GM12875 (cell line): ENCODE measurements around the gene C10orf53.

Source experiments
- H3K4me3 ChIP-seq: one replicate; pipeline ENCODE4 v1.5.1; 2011; ENCODE audit warnings: low read depth, low read length, control low read depth
- CTCF ChIP-seq: IDR thresholded peaks from 2 replicates; pipeline ENCODE4 v1.5.1; 2011; ENCODE audit warnings: low read depth, mild to moderate bottlenecking, control low read depth, inconsistent platforms, low read length, moderate library complexity, borderline replicate concordance; ENCODE audit not compliant: insufficient read depth

The C10orf53 gene

GRCh38 chr10:49744091-49744685 lies 64.7 kb downstream of the C10orf53 start:
- no peak for TF ChIP-seq CTCF

GRCh38 chr10:49744924-49745605 lies 65.6 kb downstream of the C10orf53 start:
- TF ChIP-seq CTCF = no peak
- H3K4me3 ChIP-seq = no peak overlapping the region

More at GRCh38 chr10:49744091-49744685, 64.7 kb downstream of the C10orf53 start:
- H3K4me3 ChIP-seq = no peak overlapping the region

- TF ChIP-seq CTCF = no peak
- H3K4me3 ChIP-seq = no peak overlapping the region
Observed at GRCh38 chr10:49745756-49746155, 66.3 kb downstream of the C10orf53 start.

GRCh38 chr10:49746626-49747302 lies 67.3 kb downstream of the C10orf53 start:
- no peak for TF ChIP-seq CTCF
- no peak overlapping the region for H3K4me3 ChIP-seq
